ENCODE results near the gene PGP.

DNA sequence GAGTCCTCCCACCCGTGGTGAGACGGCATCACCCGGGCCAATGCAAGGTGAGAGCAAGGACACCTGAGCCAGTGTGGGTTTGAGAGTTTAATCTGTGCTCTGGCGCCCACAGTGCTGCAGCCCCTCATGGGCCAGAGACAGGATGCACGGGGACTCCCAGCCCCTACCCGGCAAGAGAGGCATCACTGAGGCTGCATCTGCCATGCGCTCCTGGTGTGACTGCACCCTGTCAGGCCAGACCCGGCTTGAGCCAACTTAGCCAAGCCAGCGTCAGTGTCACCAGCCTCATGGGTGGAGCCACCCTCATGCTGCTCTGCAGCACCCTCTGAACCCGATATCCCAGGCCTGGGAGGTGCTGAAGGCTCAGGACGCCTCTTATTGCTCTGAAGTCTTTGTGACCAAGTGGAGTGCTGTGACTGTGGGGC, 2.7 kb downstream of the PGP start:
- no peak for TF ChIP-seq TAF1 (conservative IDR thresholded peaks at IDR 0.05)
- TF ChIP-seq, protein P1, sequence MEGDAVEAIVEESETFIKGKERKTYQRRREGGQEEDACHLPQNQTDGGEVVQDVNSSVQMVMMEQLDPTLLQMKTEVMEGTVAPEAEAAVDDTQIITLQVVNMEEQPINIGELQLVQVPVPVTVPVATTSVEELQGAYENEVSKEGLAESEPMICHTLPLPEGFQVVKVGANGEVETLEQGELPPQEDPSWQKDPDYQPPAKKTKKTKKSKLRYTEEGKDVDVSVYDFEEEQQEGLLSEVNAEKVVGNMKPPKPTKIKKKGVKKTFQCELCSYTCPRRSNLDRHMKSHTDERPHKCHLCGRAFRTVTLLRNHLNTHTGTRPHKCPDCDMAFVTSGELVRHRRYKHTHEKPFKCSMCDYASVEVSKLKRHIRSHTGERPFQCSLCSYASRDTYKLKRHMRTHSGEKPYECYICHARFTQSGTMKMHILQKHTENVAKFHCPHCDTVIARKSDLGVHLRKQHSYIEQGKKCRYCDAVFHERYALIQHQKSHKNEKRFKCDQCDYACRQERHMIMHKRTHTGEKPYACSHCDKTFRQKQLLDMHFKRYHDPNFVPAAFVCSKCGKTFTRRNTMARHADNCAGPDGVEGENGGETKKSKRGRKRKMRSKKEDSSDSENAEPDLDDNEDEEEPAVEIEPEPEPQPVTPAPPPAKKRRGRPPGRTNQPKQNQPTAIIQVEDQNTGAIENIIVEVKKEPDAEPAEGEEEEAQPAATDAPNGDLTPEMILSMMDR (IDR thresholded peaks at IDR 0.05; ENCODE audit: low read depth, low read length, missing input control) = no peak
- TF ChIP-seq SP1 (IDR thresholded peaks at IDR 0.05) = no peak
- no peak for TF ChIP-seq YY1 (IDR thresholded peaks at IDR 0.05)
- no peak for TF ChIP-seq GABPA (IDR thresholded peaks at IDR 0.05 in 1 of 2, conservative IDR thresholded peaks at IDR 0.05 in 1 of 2)
- TF ChIP-seq, protein P2, sequence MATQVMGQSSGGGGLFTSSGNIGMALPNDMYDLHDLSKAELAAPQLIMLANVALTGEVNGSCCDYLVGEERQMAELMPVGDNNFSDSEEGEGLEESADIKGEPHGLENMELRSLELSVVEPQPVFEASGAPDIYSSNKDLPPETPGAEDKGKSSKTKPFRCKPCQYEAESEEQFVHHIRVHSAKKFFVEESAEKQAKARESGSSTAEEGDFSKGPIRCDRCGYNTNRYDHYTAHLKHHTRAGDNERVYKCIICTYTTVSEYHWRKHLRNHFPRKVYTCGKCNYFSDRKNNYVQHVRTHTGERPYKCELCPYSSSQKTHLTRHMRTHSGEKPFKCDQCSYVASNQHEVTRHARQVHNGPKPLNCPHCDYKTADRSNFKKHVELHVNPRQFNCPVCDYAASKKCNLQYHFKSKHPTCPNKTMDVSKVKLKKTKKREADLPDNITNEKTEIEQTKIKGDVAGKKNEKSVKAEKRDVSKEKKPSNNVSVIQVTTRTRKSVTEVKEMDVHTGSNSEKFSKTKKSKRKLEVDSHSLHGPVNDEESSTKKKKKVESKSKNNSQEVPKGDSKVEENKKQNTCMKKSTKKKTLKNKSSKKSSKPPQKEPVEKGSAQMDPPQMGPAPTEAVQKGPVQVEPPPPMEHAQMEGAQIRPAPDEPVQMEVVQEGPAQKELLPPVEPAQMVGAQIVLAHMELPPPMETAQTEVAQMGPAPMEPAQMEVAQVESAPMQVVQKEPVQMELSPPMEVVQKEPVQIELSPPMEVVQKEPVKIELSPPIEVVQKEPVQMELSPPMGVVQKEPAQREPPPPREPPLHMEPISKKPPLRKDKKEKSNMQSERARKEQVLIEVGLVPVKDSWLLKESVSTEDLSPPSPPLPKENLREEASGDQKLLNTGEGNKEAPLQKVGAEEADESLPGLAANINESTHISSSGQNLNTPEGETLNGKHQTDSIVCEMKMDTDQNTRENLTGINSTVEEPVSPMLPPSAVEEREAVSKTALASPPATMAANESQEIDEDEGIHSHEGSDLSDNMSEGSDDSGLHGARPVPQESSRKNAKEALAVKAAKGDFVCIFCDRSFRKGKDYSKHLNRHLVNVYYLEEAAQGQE (IDR thresholded peaks at IDR 0.05) = no peak
- no peak for TF ChIP-seq ZBTB33 (IDR thresholded peaks at IDR 0.05)
- TF ChIP-seq MAX (IDR thresholded peaks at IDR 0.05) = no peak
- TF ChIP-seq ATF3 (IDR thresholded peaks at IDR 0.05) = no peak
- no peak for TF ChIP-seq JUND (IDR thresholded peaks at IDR 0.05)
- TF ChIP-seq HNF4G (IDR thresholded peaks at IDR 0.05) = no peak
- TF ChIP-seq FOXA2 (IDR thresholded peaks at IDR 0.05) = no peak
- TF ChIP-seq EGR1 (IDR thresholded peaks at IDR 0.05; ENCODE audit: low read depth in 2 of 2) = no peak
